ENCODE results near the gene PXDN.
"Not testable (repeated sequence)": the region's sequence is repeated elsewhere in the genome, so short reads cannot be mapped to it uniquely, and the experiment has no call there.

Gene PXDN

DNA sequence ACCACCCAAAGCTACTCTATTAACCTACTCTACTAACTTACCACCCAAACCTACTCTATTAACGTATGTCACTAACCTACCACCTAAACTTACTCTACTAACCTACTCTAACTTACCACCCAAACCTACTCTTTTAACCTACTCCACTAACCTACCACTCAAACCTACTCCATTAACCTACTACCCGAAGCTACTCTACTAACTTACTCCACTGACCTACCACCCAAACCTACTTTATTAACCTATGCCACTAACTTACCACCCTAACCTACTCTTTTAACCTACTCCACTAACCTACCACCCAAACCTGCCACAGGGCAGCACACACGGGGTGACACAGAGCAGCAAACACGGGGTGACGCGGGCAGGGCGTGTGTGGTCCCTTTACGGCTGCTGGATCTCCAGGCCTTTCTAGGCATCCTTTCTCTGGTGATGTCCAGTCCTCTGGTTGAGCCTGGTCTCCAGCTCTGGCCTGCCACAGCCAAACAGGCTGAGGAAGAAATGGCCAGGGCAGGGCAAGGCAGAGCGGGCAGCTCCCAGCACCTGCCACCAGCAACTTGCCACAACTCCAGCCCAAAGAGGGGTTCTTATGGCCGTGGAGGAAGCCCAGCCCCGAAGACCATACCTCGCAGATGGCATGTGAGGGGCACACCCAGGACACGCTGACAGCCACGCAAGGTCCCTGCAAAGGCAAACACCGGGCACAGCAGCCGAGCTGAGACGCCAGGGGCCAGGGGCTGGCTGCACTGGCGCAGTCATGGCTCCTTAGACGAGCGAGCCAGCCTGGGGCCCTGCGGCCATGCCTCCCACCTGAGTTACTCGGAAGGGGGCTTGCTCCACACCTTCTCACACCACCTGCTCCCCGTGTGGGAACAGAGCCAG lies 25.7 kb downstream of the PXDN start:
- no peak for DNase-seq
- TF ChIP-seq GATA1 (IDR thresholded peaks at IDR 0.05; ENCODE audit: low read depth, low read length) (no peak), POLR2A (IDR thresholded peaks at IDR 0.05; ENCODE audit: low read length) (no peak)

DNA sequence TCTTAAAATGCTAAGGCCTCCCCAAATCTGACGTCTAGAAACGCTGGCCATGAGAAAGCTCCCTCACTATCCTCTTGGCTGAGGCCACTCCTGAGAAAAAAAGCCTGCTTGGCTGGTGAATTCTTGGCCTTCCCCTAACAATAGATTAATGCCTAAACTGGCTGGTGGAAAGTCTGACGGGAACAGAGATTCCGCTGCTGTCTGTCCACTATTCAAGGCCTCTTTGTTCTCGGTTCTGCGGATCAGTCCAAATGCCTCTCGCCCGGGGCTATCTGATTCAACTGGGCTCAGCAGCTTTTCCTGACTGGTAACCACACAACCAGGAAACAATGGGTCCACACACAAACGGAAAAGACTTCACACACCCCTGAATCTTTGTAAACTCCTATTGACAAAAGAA lies 27.2 kb downstream of the PXDN start:
- DNase-seq: no peak
- TF ChIP-seq GATA1 (IDR thresholded peaks at IDR 0.05; ENCODE audit: low read depth, low read length) (no peak), POLR2A (IDR thresholded peaks at IDR 0.05; ENCODE audit: low read length) (no peak)

DNA sequence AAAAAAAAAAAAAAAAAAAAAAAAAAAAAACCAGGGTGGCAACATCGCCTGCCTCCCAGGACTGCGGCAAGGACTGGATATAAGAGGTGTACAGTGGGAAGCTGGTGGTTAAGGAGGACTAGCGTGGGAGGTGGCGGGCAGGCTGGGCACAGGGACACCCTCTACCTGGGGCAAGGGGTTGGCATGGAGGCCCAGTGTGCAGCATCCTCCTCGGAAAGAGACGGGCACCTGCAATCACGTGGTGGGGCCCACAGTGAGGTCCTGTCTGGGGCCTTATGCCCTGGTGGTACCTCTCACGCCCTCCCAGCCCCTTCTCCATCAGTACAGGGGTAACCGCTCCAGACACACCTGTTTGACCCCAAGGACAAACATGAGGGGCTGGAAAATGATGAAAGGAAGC lies 27.9 kb downstream of the PXDN start:
- DNase-seq: no peak
- no peak for TF ChIP-seq GATA1 (IDR thresholded peaks at IDR 0.05; ENCODE audit: low read depth, low read length)
- TF ChIP-seq POLR2A (IDR thresholded peaks at IDR 0.05; ENCODE audit: low read length): no peak

DNA sequence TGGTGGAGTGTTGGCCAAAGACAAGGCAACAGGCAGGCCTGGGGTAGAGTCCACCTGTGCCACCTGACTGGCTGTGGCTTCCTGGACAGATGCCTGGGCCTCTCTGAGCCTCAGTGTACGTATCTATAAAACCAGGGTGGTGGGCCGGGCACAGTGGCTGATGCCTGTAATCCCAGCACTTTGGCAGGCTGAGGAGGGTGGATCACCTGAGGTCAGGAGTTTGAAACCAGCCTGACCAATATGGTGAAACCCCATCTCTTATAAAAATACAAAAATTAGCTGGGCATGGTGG lies 28.4 kb downstream of the PXDN start:
- not testable (repeated sequence) for DNase-seq

DNA sequence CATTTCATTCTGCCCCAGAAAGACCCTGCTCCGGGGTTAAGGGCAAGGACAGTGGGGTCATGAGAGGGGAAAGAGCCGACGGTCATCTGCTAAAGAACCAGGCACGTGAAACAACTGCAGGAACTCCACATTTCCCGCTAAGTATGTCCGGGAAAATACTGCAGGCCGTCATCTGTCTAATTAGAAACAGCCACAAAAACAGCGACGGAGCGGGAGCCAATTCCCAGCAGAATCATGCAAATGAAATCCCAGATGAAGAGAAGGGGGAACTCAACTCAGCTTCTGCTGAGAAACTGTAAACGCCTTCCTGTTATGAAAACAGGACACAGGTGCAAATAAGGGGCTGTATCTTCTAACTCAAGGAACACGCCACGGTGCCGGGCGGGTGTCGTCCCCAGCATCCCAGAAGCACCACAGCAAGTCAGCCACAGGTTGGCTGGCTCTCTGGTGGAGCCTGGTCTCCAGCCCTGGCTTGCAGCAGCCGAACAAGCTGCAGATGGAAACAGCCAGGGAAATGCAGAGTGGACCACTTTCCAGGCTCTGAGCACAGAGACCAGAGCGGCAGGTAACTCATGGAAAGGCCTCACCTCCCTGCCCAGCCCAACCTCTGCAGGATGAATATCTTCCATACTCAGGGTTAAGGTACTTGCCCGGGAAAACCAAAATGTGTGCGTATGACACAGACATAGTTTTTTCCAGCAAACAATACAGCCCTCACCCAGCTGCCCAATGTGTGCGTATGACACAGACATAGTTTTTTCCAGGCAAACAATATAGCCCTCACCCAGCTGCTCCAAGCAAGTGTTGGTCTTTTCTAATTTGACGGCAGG lies 28.9 kb downstream of the PXDN start:
- no peak for TF ChIP-seq GATA1 (IDR thresholded peaks at IDR 0.05; ENCODE audit: low read depth, low read length)
- no peak for TF ChIP-seq POLR2A (IDR thresholded peaks at IDR 0.05; ENCODE audit: low read length)
- DNase-seq: no peak

DNA sequence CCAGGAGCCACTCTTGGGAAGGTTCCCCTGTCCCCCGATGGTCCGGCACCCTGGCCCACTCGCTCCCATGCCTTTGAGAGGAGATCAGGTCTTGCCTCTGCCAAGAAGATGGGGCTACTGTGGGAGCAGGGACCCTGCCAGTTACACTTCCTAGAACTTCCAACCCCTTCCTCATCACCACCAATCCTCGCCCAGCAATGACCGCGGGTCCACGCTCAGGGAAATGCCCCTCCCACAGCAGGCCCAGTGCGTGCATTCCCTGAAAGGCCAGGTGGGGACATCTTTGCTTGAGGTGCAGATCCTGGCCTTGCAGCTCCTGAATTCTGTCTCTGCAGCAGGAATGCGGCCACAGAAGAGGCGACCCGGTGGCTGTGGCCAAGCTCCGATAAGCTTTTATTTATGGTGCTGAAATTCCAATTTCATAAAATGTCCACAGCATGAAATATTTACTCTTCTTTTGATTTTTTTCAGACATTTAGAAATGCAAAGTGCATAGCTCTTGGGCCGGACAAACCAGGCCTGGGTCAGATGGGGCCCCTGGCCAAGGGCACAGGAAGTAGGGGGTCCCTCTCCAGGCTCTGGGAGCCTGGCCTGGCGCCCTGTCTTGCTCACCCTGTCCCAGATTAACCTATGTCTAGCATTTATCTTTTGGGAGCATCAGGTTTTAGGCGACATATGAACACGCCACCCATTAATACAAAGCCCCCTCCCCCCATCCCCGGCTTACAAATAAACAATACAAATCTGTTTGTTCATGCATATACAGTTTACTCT lies 29.8 kb downstream of the PXDN start:
- DNase-seq: no peak
- TF ChIP-seq POLR2A (IDR thresholded peaks at IDR 0.05; ENCODE audit: low read length) (no peak), GATA1 (IDR thresholded peaks at IDR 0.05; ENCODE audit: low read depth, low read length) (no peak)

DNA sequence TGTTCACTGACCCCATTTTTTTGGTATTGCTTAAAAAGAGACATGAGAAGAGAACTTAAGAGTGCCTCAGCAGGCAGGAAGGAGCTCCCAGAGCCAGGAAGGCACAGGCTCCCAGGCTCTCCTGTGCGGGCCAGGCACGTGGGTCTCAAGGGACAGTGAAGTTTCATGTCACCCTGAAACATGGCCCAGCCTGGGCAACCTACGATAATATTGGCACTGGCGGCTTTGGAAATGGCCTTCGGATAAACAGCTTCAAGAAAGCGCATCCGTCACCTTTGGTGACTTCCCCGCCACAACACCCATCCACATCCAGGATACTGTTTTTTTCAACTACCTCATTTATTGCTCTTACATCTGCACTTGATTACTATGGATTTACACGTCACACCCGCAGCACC lies 30.5 kb downstream of the PXDN start:
- TF ChIP-seq POLR2A (IDR thresholded peaks at IDR 0.05; ENCODE audit: low read length) (no peak), GATA1 (IDR thresholded peaks at IDR 0.05; ENCODE audit: low read depth, low read length) (no peak)

DNA sequence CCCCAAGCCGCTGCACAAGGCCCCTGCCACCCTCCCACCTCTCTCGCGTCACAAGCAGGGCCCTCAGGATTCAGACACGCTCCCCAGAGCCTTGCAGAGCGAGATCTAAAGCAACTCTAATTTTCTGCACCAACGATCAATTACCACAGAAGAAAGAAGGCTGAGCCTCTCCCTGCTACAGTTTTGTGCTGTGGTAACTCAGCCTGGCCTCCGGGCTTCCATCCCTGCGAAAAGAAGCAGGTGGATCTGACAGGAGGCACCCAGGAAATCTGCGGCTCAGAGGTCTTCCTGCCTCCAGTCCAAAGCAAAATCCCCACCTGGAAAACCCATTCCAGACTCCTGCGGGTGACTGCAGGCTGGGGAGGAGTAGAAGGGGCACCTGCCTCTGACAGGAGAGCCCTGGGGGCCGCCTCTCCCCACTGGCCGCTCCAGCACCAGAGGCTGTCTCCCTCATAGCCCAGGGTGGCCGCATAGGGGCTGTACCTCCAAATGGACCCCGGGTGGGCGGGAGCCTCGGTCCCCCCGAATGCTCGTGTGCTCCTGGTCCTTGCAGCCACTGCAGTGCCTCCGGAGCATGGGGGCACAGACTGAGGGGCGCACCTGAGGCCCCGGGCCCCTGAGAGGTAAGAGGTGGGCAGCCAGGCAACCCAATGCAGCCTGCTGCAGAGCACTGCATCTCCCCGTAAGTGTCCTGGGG lies 31.0 kb downstream of the PXDN start:
- no peak for DNase-seq
- TF ChIP-seq GATA1 (IDR thresholded peaks at IDR 0.05; ENCODE audit: low read depth, low read length) (no peak), POLR2A (IDR thresholded peaks at IDR 0.05; ENCODE audit: low read length) (no peak)

More for the DNA sequence above, 30.5 kb downstream of the PXDN start:
- no peak for DNase-seq

DNA sequence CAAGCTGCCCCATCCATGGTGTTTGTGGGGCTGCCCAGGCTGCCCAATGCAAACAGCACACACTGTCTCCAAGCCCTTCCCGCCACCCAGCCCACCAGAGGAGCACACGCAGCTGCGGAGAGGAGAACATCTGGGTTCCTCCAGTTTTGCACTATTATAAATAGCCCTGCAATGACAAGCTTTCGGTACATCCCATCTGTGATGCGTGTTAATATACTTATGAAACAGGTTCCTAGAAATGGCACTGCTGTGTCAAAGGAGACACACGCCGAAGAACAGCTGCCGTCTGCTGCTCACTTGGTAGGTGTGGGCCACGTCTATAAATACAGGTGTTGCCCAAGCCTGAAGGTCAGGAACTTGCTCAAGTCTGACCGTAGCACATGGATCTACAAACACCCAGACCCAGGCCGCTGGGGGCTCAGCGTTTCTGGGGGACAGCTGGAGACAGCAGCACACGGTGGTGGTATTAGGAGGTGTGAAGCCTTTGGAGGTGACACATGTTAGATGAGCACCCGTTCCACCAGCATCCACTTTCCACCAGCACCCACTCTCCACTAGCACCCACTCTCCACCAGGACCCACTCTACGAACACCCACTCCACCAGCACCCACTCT lies 34.3 kb downstream of the PXDN start:
- no peak for TF ChIP-seq POLR2A (IDR thresholded peaks at IDR 0.05; ENCODE audit: low read length)
- no peak for TF ChIP-seq GATA1 (IDR thresholded peaks at IDR 0.05; ENCODE audit: low read depth, low read length)
- DNase-seq: no peak

DNA sequence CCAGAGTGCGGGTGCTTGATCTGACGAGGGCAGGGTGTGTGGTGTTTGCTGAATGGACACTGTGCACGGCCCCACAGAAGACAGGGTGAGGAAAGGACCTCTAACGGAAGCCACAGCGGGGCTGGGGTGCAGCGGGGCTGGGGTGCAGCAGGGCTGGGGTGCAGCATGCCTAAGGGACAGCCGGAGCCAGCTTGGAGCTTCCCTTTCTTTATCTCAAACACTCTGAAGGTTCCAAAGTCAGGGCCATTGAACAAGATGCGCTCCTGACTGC lies 35.0 kb downstream of the PXDN start:
- DNase-seq: no peak
- no peak for TF ChIP-seq POLR2A (IDR thresholded peaks at IDR 0.05; ENCODE audit: low read length)
- TF ChIP-seq GATA1 (IDR thresholded peaks at IDR 0.05; ENCODE audit: low read depth, low read length): no peak

DNA sequence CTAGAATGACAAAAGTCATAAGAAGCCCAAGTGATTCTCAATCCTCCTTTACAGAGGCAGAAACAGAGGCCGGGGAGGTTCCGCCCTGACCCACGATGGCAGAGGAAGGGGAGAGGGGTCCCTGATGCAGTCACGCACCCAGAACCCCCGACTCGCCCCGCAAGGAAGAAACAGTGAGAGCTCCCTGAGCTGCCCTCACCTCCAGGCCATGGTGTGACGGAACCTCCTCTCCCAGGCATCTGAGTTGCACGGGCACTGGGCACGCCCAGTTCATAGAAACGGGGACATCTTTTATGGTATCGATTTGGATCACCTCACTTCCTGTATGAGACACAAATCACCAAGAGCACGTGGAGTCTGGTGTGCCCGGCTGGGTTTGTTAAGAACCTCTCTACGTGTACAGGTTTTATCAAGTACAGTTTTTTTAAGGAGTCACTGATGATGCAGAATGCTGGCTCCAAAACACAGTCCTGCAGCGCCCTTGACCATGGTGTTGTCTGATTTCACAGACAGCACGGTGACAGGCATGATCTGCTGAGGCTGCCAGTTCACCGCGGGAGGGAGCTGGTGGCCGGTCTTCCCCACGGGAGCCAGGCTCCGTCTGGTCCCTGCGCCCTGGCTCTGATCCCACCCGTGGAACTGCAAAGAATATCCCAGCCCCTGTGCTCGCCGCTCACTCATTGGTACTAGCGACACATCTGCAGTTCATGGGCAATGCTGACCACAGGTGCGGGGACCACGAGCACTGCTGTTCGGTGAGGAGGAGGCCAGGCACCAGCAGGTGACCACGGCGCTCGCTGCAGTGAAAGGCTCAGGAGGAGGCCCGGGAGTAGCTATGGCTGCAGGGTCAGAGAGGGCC lies 35.6 kb downstream of the PXDN start:
- no peak for DNase-seq
- TF ChIP-seq GATA1 (IDR thresholded peaks at IDR 0.05; ENCODE audit: low read depth, low read length) (no peak), POLR2A (IDR thresholded peaks at IDR 0.05; ENCODE audit: low read length) (no peak)

DNA sequence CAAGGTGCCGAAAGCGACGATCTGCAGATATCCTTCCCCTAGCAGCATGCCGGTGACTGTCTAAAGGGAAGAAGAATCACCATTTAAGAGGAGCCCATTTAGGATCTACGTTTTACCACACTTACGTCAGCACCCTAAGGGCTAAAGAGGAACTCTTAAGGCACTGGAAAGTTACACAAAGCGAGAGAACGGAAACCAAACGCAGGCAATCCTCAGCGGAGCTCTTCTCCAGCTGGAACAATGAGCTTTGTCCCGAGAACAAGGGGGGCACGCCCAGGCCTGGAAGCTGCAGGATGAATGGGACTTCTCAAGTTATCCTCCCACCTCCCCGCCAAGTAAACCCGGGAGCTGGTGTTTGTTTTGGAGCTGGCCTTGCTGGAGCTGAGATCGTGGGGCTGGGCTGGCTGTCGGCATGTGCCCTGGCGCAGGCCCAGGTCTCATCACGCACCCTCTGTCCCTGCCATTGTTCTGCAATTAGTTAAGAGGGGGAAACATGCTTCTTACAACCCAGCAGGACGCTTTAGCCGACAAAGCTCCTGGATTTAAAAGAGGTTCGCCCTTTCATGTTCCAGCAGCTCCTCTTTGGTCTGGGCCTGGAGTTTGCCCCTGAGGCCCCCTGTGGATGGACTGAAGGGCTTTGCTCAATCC lies 36.4 kb downstream of the PXDN start:
- DNase-seq: no peak

DNA sequence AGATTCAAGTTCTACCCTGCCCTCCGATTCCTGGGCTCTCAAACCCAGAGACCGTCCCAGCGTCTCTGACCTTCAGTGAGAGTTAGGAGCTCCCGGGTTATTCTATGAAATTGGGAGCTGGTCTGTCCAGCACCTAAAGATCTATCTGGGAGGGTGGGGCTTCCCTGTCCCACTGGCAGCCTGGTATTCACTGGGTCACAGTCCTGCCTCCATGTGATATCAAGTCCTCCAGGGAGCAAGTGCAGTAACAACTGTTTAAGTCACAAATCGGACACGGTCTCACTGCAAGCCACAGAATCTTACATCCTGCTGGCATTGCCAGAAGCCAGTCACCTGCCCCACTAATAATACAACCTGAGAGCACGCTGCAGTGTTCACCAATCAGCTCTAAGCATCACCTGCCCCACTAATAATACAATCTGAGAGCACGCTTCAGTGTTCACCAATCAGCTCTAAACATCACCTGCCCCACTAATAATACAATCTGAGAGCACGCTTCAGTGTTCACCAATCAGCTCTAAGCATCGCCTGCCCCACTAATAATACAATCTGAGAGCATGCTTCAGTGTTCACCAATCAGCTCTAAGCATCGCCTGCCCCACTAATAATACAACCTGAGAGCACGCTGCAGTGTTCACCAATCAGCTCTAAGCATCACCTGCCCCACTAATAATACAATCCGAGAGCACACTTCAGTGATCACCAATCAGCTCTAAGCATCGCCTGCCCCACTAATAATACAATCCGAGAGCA lies 38.0 kb downstream of the PXDN start:
- DNase-seq: not testable (repeated sequence)

More for the DNA sequence above, 36.4 kb downstream of the PXDN start:
- TF ChIP-seq POLR2A (IDR thresholded peaks at IDR 0.05; ENCODE audit: low read length) (no peak), GATA1 (IDR thresholded peaks at IDR 0.05; ENCODE audit: low read depth, low read length) (no peak)
